ENCODE measurements around the gene GUSB. TPM values are rescaled to one million over a fixed set of nuclear protein-coding genes. Genes with fewer than 3 reads are reported as not detected.
"Not testable (repeated sequence)": the region's sequence is repeated elsewhere in the genome, so short reads cannot be mapped to it uniquely, and the experiment has no call there.

The GUSB gene
- total and polyA plus RNA-seq, 10 donors, result 41.4 to 93.0 (median 61.9) TPM

- no peak for TF ChIP-seq POLR2AphosphoS5 (IDR thresholded peaks at IDR 0.05)
- no peak for TF ChIP-seq POLR2A (IDR thresholded peaks at IDR 0.05)
- TF ChIP-seq, protein P1, sequence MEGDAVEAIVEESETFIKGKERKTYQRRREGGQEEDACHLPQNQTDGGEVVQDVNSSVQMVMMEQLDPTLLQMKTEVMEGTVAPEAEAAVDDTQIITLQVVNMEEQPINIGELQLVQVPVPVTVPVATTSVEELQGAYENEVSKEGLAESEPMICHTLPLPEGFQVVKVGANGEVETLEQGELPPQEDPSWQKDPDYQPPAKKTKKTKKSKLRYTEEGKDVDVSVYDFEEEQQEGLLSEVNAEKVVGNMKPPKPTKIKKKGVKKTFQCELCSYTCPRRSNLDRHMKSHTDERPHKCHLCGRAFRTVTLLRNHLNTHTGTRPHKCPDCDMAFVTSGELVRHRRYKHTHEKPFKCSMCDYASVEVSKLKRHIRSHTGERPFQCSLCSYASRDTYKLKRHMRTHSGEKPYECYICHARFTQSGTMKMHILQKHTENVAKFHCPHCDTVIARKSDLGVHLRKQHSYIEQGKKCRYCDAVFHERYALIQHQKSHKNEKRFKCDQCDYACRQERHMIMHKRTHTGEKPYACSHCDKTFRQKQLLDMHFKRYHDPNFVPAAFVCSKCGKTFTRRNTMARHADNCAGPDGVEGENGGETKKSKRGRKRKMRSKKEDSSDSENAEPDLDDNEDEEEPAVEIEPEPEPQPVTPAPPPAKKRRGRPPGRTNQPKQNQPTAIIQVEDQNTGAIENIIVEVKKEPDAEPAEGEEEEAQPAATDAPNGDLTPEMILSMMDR (IDR thresholded peaks at IDR 0.05 in 8 of 11, conservative IDR thresholded peaks at IDR 0.05 in 3 of 11), result no peak
- H3K36me3 ChIP-seq, result peaks cover 0 to 100% (median 99%) of the 10 kb centered on the region in 6 donors
- H3K27ac ChIP-seq, result no peak overlapping the region
- H3K27me3 ChIP-seq (replicated peaks in 1 of 7), result no peaks in the 10 kb centered on the region
- WGBS, 5 donors, result 95 to 98% (median 96%) methylated on average over 8 of the region's 8 CpGs
- no peak overlapping the region for H3K4me3 ChIP-seq
- DNase-seq, result peak; percentile 31
- no peaks in the 10 kb centered on the region for H3K9me3 ChIP-seq
- no peaks in the 10 kb centered on the region for H3K4me1 ChIP-seq
- intact Hi-C loops (cut with DNase I; ENCODE audit: low total_unique reads), result no loop called here
Observed at GRCh38 chr7:65971021-65971420, 11.0 kb downstream of the GUSB start.

- WGBS, 5 donors, result 95 to 96% (median 96%) methylated on average over 26 of the region's 26 CpGs
- no peak overlapping the region for H3K27ac ChIP-seq
- H3K9me3 ChIP-seq, result no peaks in the 10 kb centered on the region
- TF ChIP-seq POLR2AphosphoS5 (IDR thresholded peaks at IDR 0.05) (no peak), POLR2A (IDR thresholded peaks at IDR 0.05) (no peak)
- TF ChIP-seq, protein P1 (IDR thresholded peaks at IDR 0.05 in 8 of 11, conservative IDR thresholded peaks at IDR 0.05 in 3 of 11), result no peak
- no peaks in the 10 kb centered on the region for H3K27me3 ChIP-seq (replicated peaks in 1 of 7)
- intact Hi-C loops (cut with DNase I; ENCODE audit: low total_unique reads), result no loop called here
- H3K4me1 ChIP-seq, result no peaks in the 10 kb centered on the region
- no peak overlapping the region for H3K4me3 ChIP-seq
- peak; percentile 58 for DNase-seq
- peaks cover 0 to 100% (median 100%) of the 10 kb centered on the region in 6 donors for H3K36me3 ChIP-seq
Observed at GRCh38 chr7:65968256-65969185, 13.5 kb downstream of the GUSB start.

DNA sequence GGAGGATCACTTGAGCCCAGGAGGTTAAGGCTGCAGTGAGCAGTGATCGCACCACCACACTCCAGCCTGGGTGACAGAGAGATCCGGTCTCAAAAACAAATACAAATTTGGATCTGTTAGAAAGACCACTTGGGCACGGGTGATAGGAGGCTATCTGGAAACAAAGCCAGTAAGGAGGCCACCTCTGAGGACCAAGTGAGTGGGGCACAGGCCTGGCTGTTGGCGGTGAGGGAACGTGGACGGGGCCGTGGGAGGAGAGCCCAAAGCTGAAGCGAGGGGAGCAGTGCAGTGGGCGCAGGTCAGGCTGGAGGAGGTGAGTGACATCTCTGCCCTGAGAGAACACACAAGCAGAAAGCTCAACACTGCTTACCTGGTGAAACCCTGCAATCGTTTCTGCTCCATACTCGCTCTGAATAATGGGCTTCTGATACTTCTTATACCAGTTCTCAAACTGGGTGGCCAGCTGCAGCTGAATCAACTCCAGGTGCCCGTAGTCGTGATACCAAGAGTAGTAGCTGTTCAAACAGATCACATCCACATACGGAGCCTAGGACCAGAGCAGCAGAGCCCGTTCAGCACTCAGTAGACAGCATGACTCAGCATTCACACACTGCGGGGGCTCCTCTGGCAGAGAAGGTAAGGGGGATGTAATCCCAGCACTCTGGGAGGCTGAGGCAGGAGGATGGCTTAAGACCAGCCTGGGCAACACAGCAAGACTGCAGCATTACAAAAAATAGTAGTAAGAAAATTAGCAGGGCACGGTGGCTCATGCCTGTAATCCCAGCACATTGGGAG lies 14.5 kb downstream of the GUSB start:
- WGBS, 5 donors, result 92 to 96% (median 93%) methylated on average over 17 of the region's 17 CpGs
- Histone ChIP-seq H3K27me3 (replicated peaks in 1 of 7) (no peaks in the 10 kb centered on the region), H3K4me1 (no peaks in the 10 kb centered on the region), H3K4me3 (no peak overlapping the region), H3K36me3 (peaks cover 0 to 100% (median 100%) of the 10 kb centered on the region in 6 donors), H3K27ac (no peak overlapping the region), H3K9me3 (no peaks in the 10 kb centered on the region)
- TF ChIP-seq, protein P1 (IDR thresholded peaks at IDR 0.05 in 8 of 11, conservative IDR thresholded peaks at IDR 0.05 in 3 of 11), result no peak
- peak in 1 of 3 donors; percentile 40 for TF ChIP-seq POLR2AphosphoS5 (IDR thresholded peaks at IDR 0.05)
- peak; percentile 64 for DNase-seq
- intact Hi-C loops (cut with DNase I; ENCODE audit: low total_unique reads), result no loop called here

- Histone ChIP-seq H3K4me1 (no peaks in the 10 kb centered on the region), H3K27me3 (replicated peaks in 1 of 7) (no peaks in the 10 kb centered on the region), H3K9me3 (no peaks in the 10 kb centered on the region), H3K36me3 (peaks cover 0 to 100% (median 100%) of the 10 kb centered on the region in 6 donors), H3K4me3 (no peak overlapping the region), H3K27ac (no peak overlapping the region)
- intact Hi-C loops (cut with DNase I; ENCODE audit: low total_unique reads), result no loop called here
- TF ChIP-seq, protein P1 (IDR thresholded peaks at IDR 0.05 in 8 of 11, conservative IDR thresholded peaks at IDR 0.05 in 3 of 11), result no peak
- TF ChIP-seq POLR2AphosphoS5 (IDR thresholded peaks at IDR 0.05), result no peak
- no peak for TF ChIP-seq POLR2A (IDR thresholded peaks at IDR 0.05)
- 80 to 93% (median 89%) methylated on average over 6 of the region's 6 CpGs for WGBS, 5 donors
- DNase-seq, result peak; percentile 6
Observed at GRCh38 chr7:65966146-65966545, 15.9 kb downstream of the GUSB start.

GRCh38 chr7:65964671-65965070 lies 17.3 kb downstream of the GUSB start:
- H3K9me3 ChIP-seq; intact Hi-C loops (cut with DNase I; ENCODE audit: low total_unique reads); H3K27me3 ChIP-seq (replicated peaks in 1 of 7); H3K27ac ChIP-seq; H3K4me1 ChIP-seq; H3K4me3 ChIP-seq: not testable (repeated sequence)
- H3K36me3 ChIP-seq, result peaks cover 2 to 100% (median 100%) of the 10 kb centered on the region in 6 donors
- DNase-seq, result peak; percentile 24
- WGBS, 5 donors, result 91 to 95% (median 92%) methylated on average over 3 of the region's 3 CpGs
